ENCODE results near the gene OSBP2. TPM values are rescaled to one million over a fixed set of nuclear protein-coding genes. Genes with fewer than 3 reads are reported as not detected.

Gene OSBP2
- total RNA-seq, 4 donors from 2014 or later, result 0.49 to 8.2 (median 0.72) TPM

- no peak for TF ChIP-seq CTCF (IDR thresholded peaks at IDR 0.05; ENCODE audit: low read depth)
Measured at GRCh38 chr22:30930228-30930627, 235.6 kb downstream of the OSBP2 start.

GRCh38 chr22:30931541-30932300, 237.0 kb downstream of the OSBP2 start:
- TF ChIP-seq CTCF (IDR thresholded peaks at IDR 0.05; ENCODE audit: low read depth), result no peak

DNA sequence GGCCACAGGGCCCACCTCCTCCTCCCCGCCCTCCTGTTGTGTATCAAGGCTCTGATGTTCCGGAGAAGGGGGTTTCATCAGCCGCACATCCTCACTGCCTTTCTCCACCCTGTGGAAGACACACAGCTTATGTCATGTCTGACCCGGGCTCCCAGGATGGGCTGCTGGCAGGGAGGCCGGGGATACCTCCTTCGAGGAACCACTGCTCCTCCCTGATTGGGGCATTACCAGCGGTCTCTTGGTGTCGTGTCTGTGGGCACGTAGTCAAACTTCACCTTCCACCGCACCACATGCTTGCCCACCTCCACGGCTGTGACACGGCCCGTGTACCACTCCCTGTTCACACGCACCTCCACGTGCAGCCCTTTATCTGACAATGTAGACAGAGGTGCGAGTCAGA, 238.0 kb downstream of the OSBP2 start:
- no peak for TF ChIP-seq CTCF (IDR thresholded peaks at IDR 0.05; ENCODE audit: low read depth)

DNA sequence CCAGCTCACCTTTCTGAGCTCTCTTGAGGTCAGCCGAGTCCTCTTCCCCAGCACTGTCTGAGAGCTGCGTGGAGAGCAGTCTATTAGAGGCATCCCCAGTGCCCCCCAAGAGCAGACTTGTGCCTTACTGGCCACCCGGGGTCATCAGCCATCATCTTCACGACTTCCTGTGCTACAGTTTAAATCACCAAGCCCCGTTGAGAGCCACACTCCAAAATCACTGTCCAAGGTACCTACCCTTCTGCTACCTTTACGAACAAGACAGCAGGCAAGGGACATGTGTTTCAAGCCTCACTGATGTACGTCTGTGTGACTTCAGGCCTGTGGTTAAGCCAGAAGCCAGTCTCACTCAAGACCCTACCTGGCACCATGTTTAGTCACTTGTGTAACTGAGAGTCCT, 238.8 kb downstream of the OSBP2 start:
- TF ChIP-seq CTCF (IDR thresholded peaks at IDR 0.05; ENCODE audit: low read depth), result no peak

GRCh38 chr22:30934053-30934452, 239.4 kb downstream of the OSBP2 start:
- TF ChIP-seq CTCF (IDR thresholded peaks at IDR 0.05; ENCODE audit: low read depth), result no peak

GRCh38 chr22:30940685-30941362, 246.2 kb downstream of the OSBP2 start:
- TF ChIP-seq CTCF (IDR thresholded peaks at IDR 0.05; ENCODE audit: low read depth), result no peak

DNA sequence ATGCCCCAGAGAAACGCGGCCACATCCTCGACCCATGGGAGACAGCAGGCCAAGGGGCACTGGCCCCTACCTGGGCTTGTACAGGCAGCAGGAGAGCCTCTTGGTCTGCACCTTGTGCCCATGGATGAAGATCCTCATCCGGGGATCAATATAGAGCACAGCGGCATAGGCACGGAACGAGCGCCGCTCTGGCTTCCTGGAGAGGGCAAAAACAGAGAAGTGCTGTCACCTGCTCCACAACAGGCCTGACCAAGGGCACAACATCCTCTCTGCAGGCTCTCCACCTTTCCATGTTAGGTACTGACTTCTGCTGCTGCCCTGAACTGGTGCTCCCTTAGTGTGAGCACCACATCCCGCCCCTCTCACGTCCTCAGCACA, 246.7 kb downstream of the OSBP2 start:
- no peak for TF ChIP-seq CTCF (IDR thresholded peaks at IDR 0.05; ENCODE audit: low read depth)
